ENCODE data around the gene NOL4L.
"Not testable (repeated sequence)": the region's sequence is repeated elsewhere in the genome, so short reads cannot be mapped to it uniquely, and the experiment has no call there.

The NOL4L gene

DNA sequence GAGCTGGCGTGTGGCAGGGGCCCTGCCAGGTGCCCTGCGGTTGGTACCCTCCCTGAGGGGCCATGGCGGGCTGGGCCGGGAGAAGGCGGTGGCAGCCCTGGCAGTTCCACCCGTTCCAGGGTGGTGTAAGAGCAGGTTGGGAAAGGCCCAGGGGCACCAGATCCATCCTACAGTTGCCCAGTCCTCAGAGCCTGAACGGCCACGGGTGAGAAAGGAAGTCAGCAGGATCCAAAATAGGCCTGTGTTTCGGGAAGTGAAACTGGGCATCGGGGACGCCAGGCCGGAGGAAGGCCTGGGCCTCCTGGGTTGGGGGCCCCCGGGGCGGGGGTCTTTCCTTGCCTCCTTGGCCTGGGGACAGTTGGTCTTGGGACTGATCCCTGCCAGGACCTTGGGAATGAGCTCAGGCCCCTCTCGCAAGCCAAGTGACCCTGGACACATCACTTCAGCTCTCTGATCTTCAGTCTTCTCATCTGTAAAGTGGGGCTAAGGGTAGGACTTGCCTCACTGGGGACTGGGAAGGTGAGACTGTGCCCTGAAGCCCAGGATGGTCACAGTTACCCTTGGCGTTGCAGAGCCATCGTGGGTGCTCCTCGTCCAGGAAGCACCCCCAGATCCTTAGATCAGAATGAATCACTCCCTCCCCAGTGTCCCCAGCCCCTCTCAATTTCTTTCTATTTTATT lies 18.1 kb upstream of the NOL4L start:
- peaks cover 0 to 3% of the 10 kb centered on the region in 2 donors for H3K27me3 ChIP-seq (ENCODE audit: control insufficient read depth in 1 of 2, insufficient read depth in 2 of 2, low read length in 2 of 2)
- no peaks in the 10 kb centered on the region for H3K36me3 ChIP-seq (ENCODE audit: insufficient read depth, low read length)
- H3K9me3 ChIP-seq (ENCODE audit: low read length), result no peaks in the 10 kb centered on the region
- no peak overlapping the region for H3K9ac ChIP-seq (ENCODE audit: low read length)
- no peaks in the 10 kb centered on the region for H3K4me1 ChIP-seq (ENCODE audit: insufficient read depth, low read length)
- H3K4me3 ChIP-seq (ENCODE audit: low read depth in 1 of 2, low read length in 2 of 2), result no peak overlapping the region
- no peak overlapping the region for H3K27ac ChIP-seq (ENCODE audit: low read depth, low read length)

DNA sequence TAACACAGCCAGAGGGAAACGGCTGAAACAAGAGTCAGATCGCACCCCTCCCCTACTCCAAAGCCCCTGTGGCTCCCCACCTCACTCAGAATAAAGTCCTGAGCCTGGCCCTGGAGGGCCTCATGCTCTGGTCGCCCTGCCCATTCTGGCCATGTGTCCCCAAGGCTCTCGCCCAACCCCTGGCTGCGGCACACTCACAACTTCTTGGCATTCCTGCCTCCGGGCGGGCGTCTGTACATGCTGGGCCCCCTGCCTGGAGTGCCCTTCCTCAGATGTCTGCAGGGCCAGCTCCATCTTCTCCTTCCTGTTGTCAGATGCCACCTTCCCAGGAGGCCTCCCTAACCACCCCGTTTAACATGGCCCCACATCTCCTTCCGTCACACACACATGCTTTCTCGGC lies 17.1 kb upstream of the NOL4L start:
- H3K4me1 ChIP-seq (ENCODE audit: insufficient read depth, low read length), result no peaks in the 10 kb centered on the region

DNA sequence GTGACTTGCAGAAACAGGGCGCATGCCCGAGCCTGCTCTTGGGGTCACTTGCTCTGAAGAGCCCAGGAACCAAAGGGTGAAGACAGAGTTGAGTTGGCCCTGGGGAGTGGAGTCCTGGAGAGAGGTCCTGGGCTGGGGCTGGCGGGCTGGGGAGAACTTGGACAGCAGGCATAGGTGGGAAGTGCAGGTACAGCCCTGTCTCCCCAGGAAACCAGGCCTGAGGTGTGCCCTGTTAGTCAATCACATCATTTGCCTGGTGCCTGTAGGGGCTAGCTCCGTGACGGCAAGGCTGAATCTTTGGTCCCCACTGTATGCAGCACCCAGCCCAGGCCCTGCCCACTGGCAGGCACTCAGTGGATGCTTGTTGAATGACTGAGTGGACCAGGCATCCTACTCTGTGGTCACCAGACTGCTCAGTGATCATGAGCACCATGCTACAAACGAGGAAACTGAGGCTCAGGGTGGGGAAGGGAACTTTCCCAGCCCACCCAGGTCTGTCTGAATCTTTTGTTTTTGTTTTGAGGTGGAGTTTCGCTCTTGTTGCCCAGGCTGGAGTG lies 15.6 kb upstream of the NOL4L start:
- Histone ChIP-seq H3K4me1 (ENCODE audit: insufficient read depth, low read length) (no peaks in the 10 kb centered on the region), H3K4me3 (ENCODE audit: low read depth in 1 of 2, low read length in 2 of 2) (no peak overlapping the region), H3K36me3 (ENCODE audit: insufficient read depth, low read length) (no peaks in the 10 kb centered on the region), H3K9me3 (ENCODE audit: low read length) (no peaks in the 10 kb centered on the region), H3K9ac (ENCODE audit: low read length) (no peak overlapping the region), H3K27me3 (ENCODE audit: control insufficient read depth in 1 of 2, insufficient read depth in 2 of 2, low read length in 2 of 2) (no peaks in the 10 kb centered on the region), H3K27ac (ENCODE audit: low read depth, low read length) (no peak overlapping the region)

More for the DNA sequence above, 17.1 kb upstream of the NOL4L start:
- Histone ChIP-seq H3K4me3 (ENCODE audit: low read depth in 1 of 2, low read length in 2 of 2) (no peak overlapping the region), H3K9me3 (ENCODE audit: low read length) (no peaks in the 10 kb centered on the region), H3K9ac (ENCODE audit: low read length) (no peak overlapping the region), H3K27me3 (ENCODE audit: control insufficient read depth in 1 of 2, insufficient read depth in 2 of 2, low read length in 2 of 2) (peaks cover 0 to 3% of the 10 kb centered on the region in 2 donors), H3K27ac (ENCODE audit: low read depth, low read length) (no peak overlapping the region), H3K36me3 (ENCODE audit: insufficient read depth, low read length) (no peaks in the 10 kb centered on the region)

DNA sequence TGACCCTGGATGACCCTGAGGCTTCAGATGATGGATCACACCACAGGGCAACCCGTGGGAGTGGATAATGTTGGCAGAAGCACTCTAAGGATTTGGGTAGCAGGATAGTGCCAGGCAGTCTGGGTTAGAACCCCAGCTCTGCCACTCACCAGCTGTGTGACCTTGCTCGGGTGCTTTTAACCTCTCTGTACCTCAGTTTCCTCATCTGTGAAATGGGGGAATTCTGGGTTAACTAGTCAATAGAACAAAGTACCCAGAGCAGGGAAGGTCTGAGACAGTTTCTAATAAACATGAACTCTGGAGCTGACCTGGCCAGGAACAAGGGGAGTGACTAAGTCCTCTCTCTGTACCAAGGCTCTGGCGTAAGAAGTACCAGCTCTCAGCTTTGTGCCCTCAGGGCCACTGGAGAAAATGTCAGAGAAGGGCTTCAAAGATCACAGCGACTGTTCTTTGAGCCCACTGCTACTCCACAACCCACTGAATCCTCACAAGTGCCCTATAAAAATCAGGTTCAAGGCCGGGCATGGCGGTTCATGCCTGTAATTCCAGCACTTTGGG lies 14.7 kb upstream of the NOL4L start:
- Histone ChIP-seq H3K4me1 (ENCODE audit: insufficient read depth, low read length) (no peaks in the 10 kb centered on the region), H3K9ac (ENCODE audit: low read length) (no peak overlapping the region), H3K4me3 (ENCODE audit: low read depth in 1 of 2, low read length in 2 of 2) (no peak overlapping the region), H3K36me3 (ENCODE audit: insufficient read depth, low read length) (no peaks in the 10 kb centered on the region), H3K27ac (ENCODE audit: low read depth, low read length) (no peak overlapping the region), H3K27me3 (ENCODE audit: control insufficient read depth in 1 of 2, insufficient read depth in 2 of 2, low read length in 2 of 2) (no peaks in the 10 kb centered on the region), H3K9me3 (ENCODE audit: low read length) (no peaks in the 10 kb centered on the region)

DNA sequence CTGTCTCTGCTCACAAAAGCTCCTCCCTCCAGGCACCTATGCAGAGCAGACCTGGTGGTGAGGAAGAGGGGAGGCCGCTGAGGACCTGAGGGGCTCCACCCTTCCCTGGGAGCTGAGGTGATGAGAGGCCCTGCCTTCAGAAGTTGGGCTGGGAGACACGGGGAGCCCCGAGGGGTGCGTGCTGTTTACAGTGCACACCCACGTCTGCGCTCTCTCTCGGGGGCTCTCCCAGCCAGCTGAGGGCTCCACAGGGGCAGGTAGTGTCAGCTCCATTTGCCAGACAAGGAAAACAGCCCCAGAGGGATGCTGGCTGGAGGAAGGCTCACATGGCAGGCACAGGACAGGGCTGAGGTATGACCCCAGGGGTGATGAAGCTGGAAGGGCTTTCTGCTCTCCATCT lies 13.5 kb upstream of the NOL4L start:
- Histone ChIP-seq H3K36me3 (ENCODE audit: insufficient read depth, low read length) (no peaks in the 10 kb centered on the region), H3K9me3 (ENCODE audit: low read length) (no peaks in the 10 kb centered on the region), H3K9ac (ENCODE audit: low read length) (no peak overlapping the region), H3K4me1 (ENCODE audit: insufficient read depth, low read length) (no peaks in the 10 kb centered on the region), H3K27me3 (ENCODE audit: control insufficient read depth in 1 of 2, insufficient read depth in 2 of 2, low read length in 2 of 2) (no peaks in the 10 kb centered on the region), H3K4me3 (ENCODE audit: low read depth in 1 of 2, low read length in 2 of 2) (no peak overlapping the region), H3K27ac (ENCODE audit: low read depth, low read length) (no peak overlapping the region)

DNA sequence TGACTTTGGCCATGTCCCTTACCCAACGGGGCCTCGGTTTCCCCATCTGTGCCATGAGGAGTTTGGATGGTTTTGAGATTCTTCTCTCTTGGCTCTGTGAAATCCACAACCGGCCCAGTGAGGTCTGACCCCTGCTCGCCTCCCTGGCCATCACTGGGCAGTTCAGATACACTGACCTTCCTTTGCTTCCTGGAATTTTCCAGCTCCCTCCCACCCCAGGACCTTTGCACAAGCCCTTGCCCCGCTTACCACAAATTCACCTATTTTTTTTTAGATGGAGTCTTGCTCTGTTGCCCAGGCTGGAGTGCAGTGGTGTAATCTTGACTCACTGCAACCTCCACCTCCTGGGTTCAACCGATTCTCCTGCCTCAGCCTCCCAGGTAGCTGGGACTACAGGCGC lies 12.6 kb upstream of the NOL4L start:
- H3K9ac ChIP-seq (ENCODE audit: low read length), result no peak overlapping the region

DNA sequence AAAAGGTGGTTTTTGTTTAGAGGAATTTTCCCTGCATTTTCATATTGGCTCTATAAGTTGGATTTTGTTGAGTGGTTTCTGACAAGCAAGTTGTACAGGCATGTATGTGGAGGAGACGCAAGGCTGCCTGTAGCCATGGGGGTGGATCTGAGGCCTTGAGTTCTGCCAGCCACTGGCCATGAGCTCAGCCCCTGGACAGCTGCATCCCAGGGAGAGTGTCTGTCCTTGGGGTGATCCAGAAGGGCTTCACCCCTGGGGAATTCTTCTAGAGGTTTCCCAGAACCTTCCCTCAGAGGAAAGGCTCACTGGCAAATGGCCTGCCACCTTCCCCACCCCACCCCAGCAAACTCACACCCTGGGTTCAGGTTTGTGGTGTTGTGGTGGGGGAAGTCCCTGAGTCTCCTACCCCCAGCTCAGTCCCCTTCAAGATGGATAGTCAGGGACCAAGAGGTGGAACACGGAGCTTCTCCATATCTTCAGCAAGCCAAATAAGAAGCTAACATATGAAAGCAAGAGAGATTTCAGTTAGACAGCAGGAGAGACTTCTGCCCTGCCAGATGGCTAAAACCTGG lies 11.6 kb upstream of the NOL4L start:
- no peaks in the 10 kb centered on the region for H3K4me1 ChIP-seq (ENCODE audit: insufficient read depth, low read length)
- H3K27me3 ChIP-seq (ENCODE audit: control insufficient read depth in 1 of 2, insufficient read depth in 2 of 2, low read length in 2 of 2), result no peaks in the 10 kb centered on the region
- no peak overlapping the region for H3K9ac ChIP-seq (ENCODE audit: low read length)
- no peak overlapping the region for H3K4me3 ChIP-seq (ENCODE audit: low read depth in 1 of 2, low read length in 2 of 2)
- no peak overlapping the region for H3K27ac ChIP-seq (ENCODE audit: low read depth, low read length)
- no peaks in the 10 kb centered on the region for H3K9me3 ChIP-seq (ENCODE audit: low read length)
- no peaks in the 10 kb centered on the region for H3K36me3 ChIP-seq (ENCODE audit: insufficient read depth, low read length)

More for the DNA sequence above, 12.6 kb upstream of the NOL4L start:
- Histone ChIP-seq H3K36me3 (ENCODE audit: insufficient read depth, low read length) (no peaks in the 10 kb centered on the region), H3K4me1 (ENCODE audit: insufficient read depth, low read length) (no peaks in the 10 kb centered on the region), H3K27ac (ENCODE audit: low read depth, low read length) (no peak overlapping the region), H3K9me3 (ENCODE audit: low read length) (no peaks in the 10 kb centered on the region), H3K4me3 (ENCODE audit: low read depth in 1 of 2, low read length in 2 of 2) (no peak overlapping the region), H3K27me3 (ENCODE audit: control insufficient read depth in 1 of 2, insufficient read depth in 2 of 2, low read length in 2 of 2) (no peaks in the 10 kb centered on the region)

DNA sequence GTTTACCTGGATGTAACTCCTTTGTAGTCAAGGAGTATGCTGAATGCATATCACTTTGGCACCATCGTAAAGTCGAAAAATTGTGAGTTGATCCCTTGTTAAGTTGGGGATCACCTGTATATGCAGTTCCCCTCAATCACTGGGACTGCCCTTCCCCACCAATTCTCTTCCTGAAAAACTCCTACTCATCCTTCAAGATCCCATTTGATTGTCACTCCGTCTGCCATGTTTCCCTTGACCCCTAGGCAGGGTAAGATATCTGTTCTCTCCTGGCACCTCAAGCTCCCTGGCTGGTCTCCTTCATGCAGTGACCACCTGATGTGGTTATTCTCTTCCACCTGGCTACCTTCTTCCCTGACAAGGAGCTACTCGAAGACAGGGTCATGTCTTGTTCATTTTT lies 10.0 kb upstream of the NOL4L start:
- Histone ChIP-seq H3K9ac (ENCODE audit: low read length) (no peak overlapping the region), H3K27ac (ENCODE audit: low read depth, low read length) (no peak overlapping the region), H3K4me1 (ENCODE audit: insufficient read depth, low read length) (no peaks in the 10 kb centered on the region), H3K27me3 (ENCODE audit: control insufficient read depth in 1 of 2, insufficient read depth in 2 of 2, low read length in 2 of 2) (no peaks in the 10 kb centered on the region), H3K9me3 (ENCODE audit: low read length) (no peaks in the 10 kb centered on the region), H3K36me3 (ENCODE audit: insufficient read depth, low read length) (no peaks in the 10 kb centered on the region), H3K4me3 (ENCODE audit: low read depth in 1 of 2, low read length in 2 of 2) (no peak overlapping the region)

DNA sequence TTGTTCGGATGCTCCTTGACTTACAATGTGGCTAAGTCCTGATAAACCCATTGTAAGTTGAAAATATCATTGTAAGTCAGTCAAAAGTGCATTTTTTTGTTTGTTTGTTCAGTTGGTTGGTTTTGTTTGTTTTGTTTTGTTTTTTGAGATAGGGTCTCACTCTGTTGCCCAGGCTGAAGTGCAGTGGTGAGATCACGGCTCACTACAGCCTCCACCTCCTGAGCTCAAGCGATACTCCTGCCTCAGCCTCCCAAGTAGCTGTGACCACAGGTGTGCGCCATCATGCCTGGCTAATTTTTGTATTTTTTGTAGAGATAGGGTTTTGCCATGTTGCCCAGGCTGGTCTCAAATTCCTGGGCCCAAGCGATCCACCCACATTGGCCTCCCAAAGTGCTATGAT lies 9.5 kb upstream of the NOL4L start:
- not testable (repeated sequence) for H3K36me3 ChIP-seq (ENCODE audit: insufficient read depth, low read length); H3K4me3 ChIP-seq (ENCODE audit: low read depth in 1 of 2, low read length in 2 of 2); H3K9me3 ChIP-seq (ENCODE audit: low read length); H3K9ac ChIP-seq (ENCODE audit: low read length); H3K4me1 ChIP-seq (ENCODE audit: insufficient read depth, low read length); H3K27ac ChIP-seq (ENCODE audit: low read depth, low read length); H3K27me3 ChIP-seq (ENCODE audit: control insufficient read depth in 1 of 2, insufficient read depth in 2 of 2, low read length in 2 of 2)

DNA sequence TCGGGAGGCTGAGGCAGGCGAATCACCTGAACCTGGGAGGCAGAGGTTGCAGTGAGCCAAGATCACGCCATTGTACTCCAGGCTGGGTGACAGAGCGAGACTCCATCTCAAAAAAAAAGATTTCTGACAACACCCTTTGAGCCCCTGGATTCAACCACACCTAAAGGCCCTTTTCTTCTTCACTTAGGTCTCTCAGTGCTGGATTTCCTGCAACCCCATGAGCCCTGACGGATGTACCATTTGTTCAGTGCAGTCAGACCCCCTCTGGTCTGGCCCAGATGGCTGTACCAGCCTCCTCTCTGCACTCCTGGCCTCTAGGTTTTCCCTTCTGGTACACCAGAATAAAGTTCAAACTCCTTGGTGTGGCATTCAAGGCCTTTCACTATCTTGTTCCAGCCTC lies 9.1 kb upstream of the NOL4L start:
- Histone ChIP-seq H3K27ac (ENCODE audit: low read depth, low read length) (no peak overlapping the region), H3K9ac (ENCODE audit: low read length) (no peak overlapping the region), H3K4me1 (ENCODE audit: insufficient read depth, low read length) (no peaks in the 10 kb centered on the region), H3K9me3 (ENCODE audit: low read length) (no peaks in the 10 kb centered on the region), H3K36me3 (ENCODE audit: insufficient read depth, low read length) (no peaks in the 10 kb centered on the region), H3K4me3 (ENCODE audit: low read depth in 1 of 2, low read length in 2 of 2) (no peak overlapping the region), H3K27me3 (ENCODE audit: control insufficient read depth in 1 of 2, insufficient read depth in 2 of 2, low read length in 2 of 2) (no peaks in the 10 kb centered on the region)

DNA sequence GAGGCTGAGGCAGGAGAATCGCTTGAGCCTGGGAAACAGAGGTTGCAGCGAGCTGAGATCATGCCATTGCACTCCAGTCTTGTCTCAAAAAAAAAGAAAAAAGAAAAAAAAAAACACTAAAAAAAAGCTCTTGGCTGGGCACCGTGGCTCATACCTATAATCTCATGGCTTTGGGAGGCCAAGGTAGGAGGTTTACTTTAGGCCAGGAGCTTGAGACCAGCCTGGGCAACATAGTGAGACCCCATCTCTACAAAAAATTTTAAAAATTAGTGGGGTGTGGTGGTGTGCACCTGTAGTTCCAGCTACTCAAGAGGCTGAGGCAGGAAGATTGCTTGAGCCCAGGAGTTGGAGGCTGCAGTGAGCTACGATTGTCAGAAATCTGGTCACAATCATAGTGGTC lies 7.5 kb upstream of the NOL4L start:
- not testable (repeated sequence) for H3K9ac ChIP-seq (ENCODE audit: low read length); H3K27me3 ChIP-seq (ENCODE audit: control insufficient read depth in 1 of 2, insufficient read depth in 2 of 2, low read length in 2 of 2); H3K4me1 ChIP-seq (ENCODE audit: insufficient read depth, low read length); H3K36me3 ChIP-seq (ENCODE audit: insufficient read depth, low read length); H3K4me3 ChIP-seq (ENCODE audit: low read depth in 1 of 2, low read length in 2 of 2); H3K9me3 ChIP-seq (ENCODE audit: low read length); H3K27ac ChIP-seq (ENCODE audit: low read depth, low read length)

DNA sequence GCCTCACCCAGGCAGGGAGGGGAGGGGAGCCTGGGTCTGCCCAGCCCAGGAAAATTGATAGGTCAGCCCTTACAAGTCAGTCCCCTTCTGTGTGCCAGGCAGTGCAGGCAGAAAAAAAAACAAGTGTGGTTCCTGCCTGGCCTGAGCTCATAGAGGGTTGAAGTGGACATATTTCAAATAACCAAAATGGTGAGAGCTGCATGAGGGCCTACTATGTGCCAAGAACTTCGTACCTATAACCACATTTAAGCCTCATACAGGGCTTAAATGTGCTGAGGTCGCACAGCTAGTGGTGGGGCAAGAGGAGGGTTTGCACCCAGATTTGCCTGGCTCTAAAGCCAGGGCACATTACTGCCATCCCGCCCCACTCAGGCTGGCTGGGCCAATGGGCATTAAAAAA lies 6.9 kb upstream of the NOL4L start:
- no peaks in the 10 kb centered on the region for H3K27me3 ChIP-seq (ENCODE audit: control insufficient read depth in 1 of 2, insufficient read depth in 2 of 2, low read length in 2 of 2)
- no peak overlapping the region for H3K27ac ChIP-seq (ENCODE audit: low read depth, low read length)

More for the DNA sequence above, 6.9 kb upstream of the NOL4L start:
- no peak overlapping the region for H3K4me3 ChIP-seq (ENCODE audit: low read depth in 1 of 2, low read length in 2 of 2)
- no peaks in the 10 kb centered on the region for H3K4me1 ChIP-seq (ENCODE audit: insufficient read depth, low read length)
- H3K36me3 ChIP-seq (ENCODE audit: insufficient read depth, low read length), result no peaks in the 10 kb centered on the region
- no peaks in the 10 kb centered on the region for H3K9me3 ChIP-seq (ENCODE audit: low read length)
- H3K9ac ChIP-seq (ENCODE audit: low read length), result no peak overlapping the region
